ENCODE results near the gene DCP1B.

DNA sequence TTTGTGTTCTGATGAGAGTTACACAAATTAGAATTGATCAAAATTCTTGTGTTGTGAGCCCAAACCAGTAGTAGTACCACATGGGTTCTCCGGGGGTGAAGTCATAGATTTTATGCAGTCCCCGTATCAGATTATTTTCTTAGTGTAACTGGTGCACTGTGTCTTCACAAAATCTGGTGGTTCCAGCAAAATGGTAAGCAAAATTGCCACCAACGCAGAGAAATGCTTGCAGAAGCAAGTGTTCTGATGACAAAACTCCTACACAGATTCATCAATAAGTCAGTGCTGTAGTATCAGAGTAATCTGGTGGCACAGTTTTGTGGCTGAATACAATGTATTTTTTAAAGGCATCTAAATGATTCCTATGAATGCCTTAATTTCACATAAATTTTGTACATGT, 84.5 kb downstream of the DCP1B start:
- TF ChIP-seq, protein P1, sequence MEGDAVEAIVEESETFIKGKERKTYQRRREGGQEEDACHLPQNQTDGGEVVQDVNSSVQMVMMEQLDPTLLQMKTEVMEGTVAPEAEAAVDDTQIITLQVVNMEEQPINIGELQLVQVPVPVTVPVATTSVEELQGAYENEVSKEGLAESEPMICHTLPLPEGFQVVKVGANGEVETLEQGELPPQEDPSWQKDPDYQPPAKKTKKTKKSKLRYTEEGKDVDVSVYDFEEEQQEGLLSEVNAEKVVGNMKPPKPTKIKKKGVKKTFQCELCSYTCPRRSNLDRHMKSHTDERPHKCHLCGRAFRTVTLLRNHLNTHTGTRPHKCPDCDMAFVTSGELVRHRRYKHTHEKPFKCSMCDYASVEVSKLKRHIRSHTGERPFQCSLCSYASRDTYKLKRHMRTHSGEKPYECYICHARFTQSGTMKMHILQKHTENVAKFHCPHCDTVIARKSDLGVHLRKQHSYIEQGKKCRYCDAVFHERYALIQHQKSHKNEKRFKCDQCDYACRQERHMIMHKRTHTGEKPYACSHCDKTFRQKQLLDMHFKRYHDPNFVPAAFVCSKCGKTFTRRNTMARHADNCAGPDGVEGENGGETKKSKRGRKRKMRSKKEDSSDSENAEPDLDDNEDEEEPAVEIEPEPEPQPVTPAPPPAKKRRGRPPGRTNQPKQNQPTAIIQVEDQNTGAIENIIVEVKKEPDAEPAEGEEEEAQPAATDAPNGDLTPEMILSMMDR (IDR thresholded peaks at IDR 0.05) = no peak
- TF ChIP-seq EZH2 (IDR thresholded peaks at IDR 0.05; ENCODE audit: borderline replicate concordance, insufficient read depth, low read depth, low read length, poor library complexity, severe bottlenecking) = no peak
